ENCODE results near the gene TTYH1. TPM values are rescaled to one million over a fixed set of nuclear protein-coding genes. Genes with fewer than 3 reads are reported as not detected.
A peak's percentile ranks its signal among the peaks of the same experiment; 100 is the strongest.
"Not testable (repeated sequence)": the region's sequence is repeated elsewhere in the genome, so short reads cannot be mapped to it uniquely, and the experiment has no call there.

The TTYH1 gene
- total RNA-seq, 2 experiments from 2014 or later, result 1.1 to 1.9 TPM

DNA sequence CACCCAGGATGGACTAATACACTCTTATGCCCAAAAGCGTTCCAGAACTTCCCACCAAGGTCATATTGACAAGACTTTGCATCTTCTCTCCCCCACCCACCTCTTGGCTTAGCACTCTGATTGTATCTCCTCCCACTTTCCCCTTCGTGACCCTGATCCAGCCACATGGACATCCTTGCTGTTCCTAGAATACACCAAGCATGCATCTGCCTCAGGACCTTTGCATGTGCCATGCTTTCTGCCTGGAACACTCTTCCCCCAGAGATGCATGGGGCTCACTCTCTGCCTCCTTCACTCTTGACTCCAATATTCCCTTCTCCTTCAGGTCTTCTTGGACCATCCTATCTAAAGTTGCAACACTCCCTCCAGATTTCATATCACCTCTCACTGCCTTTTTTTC, 34.4 kb upstream of the TTYH1 start:
- POLR2A ChIA-PET, result no interaction called here
- peaks cover 34% of the 10 kb centered on the region for H3K4me1 Mint-ChIP-seq
- no peak overlapping the region for H3K27ac Mint-ChIP-seq
- ATAC-seq (ENCODE audit: low read depth) (no peak), DNase-seq (no peak)
- peaks cover 15% of the 10 kb centered on the region for H3K27me3 Mint-ChIP-seq
- no peak overlapping the region for H3K4me3 Mint-ChIP-seq
- peaks cover 10% of the 10 kb centered on the region for H3K9me3 Mint-ChIP-seq
- H3K36me3 Mint-ChIP-seq, result peaks cover 6% of the 10 kb centered on the region

- not testable (repeated sequence) for H3K36me3 Mint-ChIP-seq; DNase-seq; H3K4me3 Mint-ChIP-seq; ATAC-seq (ENCODE audit: low read depth); H3K27ac Mint-ChIP-seq
- Mint-ChIP-seq H3K9me3 (peaks cover 10% of the 10 kb centered on the region), H3K27me3 (peaks cover 17% of the 10 kb centered on the region), H3K4me1 (peaks cover 24% of the 10 kb centered on the region)
- POLR2A ChIA-PET, result interaction anchor here (0.9 kb wide), 1 partner anchor 9 kb away, joined by 6 read pairs; no protein-coding TSS in a partner anchor
Observed at GRCh38 chr19:54382041-54382440, 33.2 kb upstream of the TTYH1 start.

- no peak for ATAC-seq (ENCODE audit: low read depth)
- peaks cover 17% of the 10 kb centered on the region for H3K27me3 Mint-ChIP-seq
- POLR2A ChIA-PET, result no interaction called here
- peaks cover 6% of the 10 kb centered on the region for H3K36me3 Mint-ChIP-seq
- H3K9me3 Mint-ChIP-seq, result peaks cover 10% of the 10 kb centered on the region
- no peak for DNase-seq
- H3K4me3 Mint-ChIP-seq, result no peak overlapping the region
- no peak overlapping the region for H3K27ac Mint-ChIP-seq
- H3K4me1 Mint-ChIP-seq, result peaks cover 26% of the 10 kb centered on the region
Observed at GRCh38 chr19:54383330-54383729, 31.9 kb upstream of the TTYH1 start.

DNA sequence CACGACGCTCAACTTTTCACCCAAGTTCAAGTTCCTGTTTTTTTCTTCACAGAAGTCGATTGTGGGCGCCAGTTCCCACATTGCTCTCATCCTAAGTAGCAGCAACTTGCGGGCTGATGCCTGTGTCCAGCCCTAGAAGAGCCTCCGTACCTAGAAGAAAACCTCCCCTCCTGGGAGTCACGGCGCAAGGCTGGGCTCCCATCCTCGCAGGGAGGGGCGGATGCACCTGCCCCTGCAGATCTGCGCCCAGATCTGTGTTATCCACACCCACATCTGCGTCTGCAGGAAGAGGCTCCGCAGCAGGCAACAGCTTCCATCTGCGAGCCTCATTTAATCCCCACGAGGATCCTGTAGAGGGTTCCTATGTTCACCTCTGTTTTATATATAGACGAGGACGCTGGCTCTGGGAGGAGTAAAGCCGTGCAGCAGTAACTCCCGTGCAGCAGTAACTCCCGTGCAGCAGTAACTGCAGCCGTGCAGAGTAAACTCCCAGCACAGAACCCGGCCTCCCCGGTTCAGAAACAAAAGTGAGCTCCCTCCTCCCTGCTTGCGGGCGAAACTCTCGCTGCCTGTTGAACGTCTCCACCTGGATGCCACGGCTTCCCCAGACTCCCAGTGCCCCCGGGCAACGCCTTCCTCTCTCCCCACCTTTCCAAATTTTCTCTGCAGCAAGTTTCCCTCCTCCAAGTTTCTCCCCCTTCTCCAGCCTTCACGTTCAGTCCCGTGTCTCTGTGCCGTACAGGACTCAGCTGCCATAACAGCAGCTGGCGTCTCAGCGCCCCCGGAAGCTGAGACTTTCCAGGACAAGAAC, 27.1 kb upstream of the TTYH1 start:
- no peaks in the 10 kb centered on the region for H3K9me3 Mint-ChIP-seq
- no peaks in the 10 kb centered on the region for H3K36me3 Mint-ChIP-seq
- ATAC-seq (ENCODE audit: low read depth) (peak; percentile 73), DNase-seq (peak; percentile 64)
- H3K4me1 Mint-ChIP-seq, result peaks cover 28% of the 10 kb centered on the region
- peak overlapping the region; percentile 84 for H3K27ac Mint-ChIP-seq
- peak overlapping the region; percentile 84 for H3K4me3 Mint-ChIP-seq
- H3K27me3 Mint-ChIP-seq, result peaks cover 7% of the 10 kb centered on the region
- POLR2A ChIA-PET, result interaction anchor here (0.9 to 2.5 kb wide), 13 partner anchors 9 to 251 kb away, joined by 3 to 27 read pairs (median 6); partner anchors contain the start of genes CNOT3, LAIR1 and LENG8

- peaks cover 28% of the 10 kb centered on the region for H3K4me1 Mint-ChIP-seq
- DNase-seq, result no peak
- no peaks in the 10 kb centered on the region for H3K9me3 Mint-ChIP-seq
- ATAC-seq (ENCODE audit: low read depth), result peak; percentile 50
- POLR2A ChIA-PET, result interaction anchor here (0.6 to 2.5 kb wide), 13 partner anchors 10 to 252 kb away, joined by 3 to 27 read pairs (median 6); partner anchors contain the start of genes CNOT3, LAIR1 and LENG8
- H3K27ac Mint-ChIP-seq, result peak overlapping the region; percentile 84
- no peaks in the 10 kb centered on the region for H3K36me3 Mint-ChIP-seq
- peak overlapping the region; percentile 84 for H3K4me3 Mint-ChIP-seq
- peaks cover 7% of the 10 kb centered on the region for H3K27me3 Mint-ChIP-seq
Observed at GRCh38 chr19:54388802-54389139, 26.5 kb upstream of the TTYH1 start.

- Mint-ChIP-seq H3K4me3 (peak overlapping the region; percentile 84), H3K36me3 (no peaks in the 10 kb centered on the region), H3K27ac (peak overlapping the region; percentile 55), H3K4me1 (peaks cover 28% of the 10 kb centered on the region), H3K9me3 (no peaks in the 10 kb centered on the region), H3K27me3 (peaks cover 9% of the 10 kb centered on the region)
- ATAC-seq (ENCODE audit: low read depth) (no peak), DNase-seq (no peak)
- POLR2A ChIA-PET, result interaction anchor here (0.9 to 2.5 kb wide), 6 partner anchors 11 to 252 kb away, joined by 3 to 27 read pairs (median 9); partner anchors contain the start of genes CNOT3 and LAIR1
Observed at GRCh38 chr19:54389553-54389952, 25.7 kb upstream of the TTYH1 start.

GRCh38 chr19:54390942-54391577, 24.2 kb upstream of the TTYH1 start:
- ATAC-seq (ENCODE audit: low read depth) (no peak), DNase-seq (peak; percentile 57)
- H3K27me3 Mint-ChIP-seq, result peaks cover 5% of the 10 kb centered on the region
- H3K9me3 Mint-ChIP-seq, result no peaks in the 10 kb centered on the region
- no peaks in the 10 kb centered on the region for H3K36me3 Mint-ChIP-seq
- H3K4me3 Mint-ChIP-seq, result peak overlapping the region; percentile 49
- POLR2A ChIA-PET, result interaction anchor here (1.5 kb wide), 1 partner anchor 48 kb away, joined by 3 read pairs; no protein-coding TSS in a partner anchor
- peaks cover 25% of the 10 kb centered on the region for H3K4me1 Mint-ChIP-seq
- H3K27ac Mint-ChIP-seq, result peak overlapping the region; percentile 57

DNA sequence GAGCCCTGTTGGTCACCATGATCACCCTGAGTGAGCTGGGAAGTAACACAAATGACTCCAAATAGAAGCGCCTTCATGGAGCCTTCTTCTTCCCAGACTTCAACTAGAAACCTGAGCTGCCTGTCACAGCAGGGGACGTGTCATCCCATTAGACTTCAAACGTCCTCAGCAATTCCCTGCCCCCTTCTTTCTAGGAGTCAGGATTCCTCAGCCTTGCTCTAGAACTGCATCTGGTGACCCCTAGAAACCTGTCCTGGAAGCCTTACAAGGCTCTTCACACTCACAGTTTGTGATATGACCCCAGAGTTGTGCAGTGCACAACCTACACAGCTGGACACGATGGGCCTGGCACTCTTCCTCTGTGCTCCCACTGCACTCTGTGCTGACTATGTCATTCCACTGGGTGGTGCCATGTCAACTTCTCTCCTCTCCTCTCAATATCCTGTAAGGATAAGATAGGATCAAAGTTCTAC, 23.6 kb upstream of the TTYH1 start:
- H3K4me3 Mint-ChIP-seq, result no peak overlapping the region
- DNase-seq, result no peak
- no peak for ATAC-seq (ENCODE audit: low read depth)
- H3K27ac Mint-ChIP-seq, result no peak overlapping the region
- no peaks in the 10 kb centered on the region for H3K36me3 Mint-ChIP-seq
- H3K27me3 Mint-ChIP-seq, result peaks cover 4% of the 10 kb centered on the region
- H3K4me1 Mint-ChIP-seq, result peaks cover 25% of the 10 kb centered on the region
- H3K9me3 Mint-ChIP-seq, result no peaks in the 10 kb centered on the region
- POLR2A ChIA-PET, result interaction anchor here (1.5 kb wide), 1 partner anchor 47 kb away, joined by 3 read pairs; no protein-coding TSS in a partner anchor

GRCh38 chr19:54392105-54392504, 23.2 kb upstream of the TTYH1 start:
- Mint-ChIP-seq H3K4me1 (peaks cover 25% of the 10 kb centered on the region), H3K27ac (no peak overlapping the region), H3K36me3 (no peaks in the 10 kb centered on the region), H3K4me3 (no peak overlapping the region), H3K27me3 (peaks cover 4% of the 10 kb centered on the region), H3K9me3 (no peaks in the 10 kb centered on the region)
- DNase-seq (no peak), ATAC-seq (ENCODE audit: low read depth) (no peak)
- POLR2A ChIA-PET, result interaction anchor here (0.5 to 1.5 kb wide), 2 partner anchors 46 to 55 kb away, joined by 3 read pairs; no protein-coding TSS in a partner anchor

DNA sequence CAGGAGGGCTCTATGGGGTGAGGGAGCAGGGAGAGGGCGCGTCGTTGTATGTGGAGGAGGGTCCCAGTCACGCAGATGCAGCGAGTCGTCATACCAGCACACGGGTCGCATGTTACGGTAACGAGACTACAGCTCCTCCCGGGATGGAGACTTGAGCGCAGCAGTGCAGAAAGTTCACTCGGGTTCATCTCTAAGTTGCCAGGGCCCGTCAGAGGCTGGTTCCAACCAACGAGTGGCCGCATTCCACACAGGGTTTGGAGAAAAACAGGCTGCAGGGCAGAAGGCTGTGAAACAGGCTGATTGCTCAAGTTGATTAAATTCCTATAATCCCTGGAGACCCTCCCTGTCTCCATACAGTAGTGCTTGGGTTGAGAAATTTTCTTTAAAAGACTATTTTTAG, 21.9 kb upstream of the TTYH1 start:
- ATAC-seq (ENCODE audit: low read depth) (no peak), DNase-seq (no peak)
- Mint-ChIP-seq H3K27ac (no peak overlapping the region), H3K27me3 (peaks cover 7% of the 10 kb centered on the region), H3K9me3 (no peaks in the 10 kb centered on the region), H3K4me3 (no peak overlapping the region), H3K36me3 (no peaks in the 10 kb centered on the region), H3K4me1 (peaks cover 18% of the 10 kb centered on the region)
- POLR2A ChIA-PET, result no interaction called here

- H3K4me1 Mint-ChIP-seq, result peaks cover 3% of the 10 kb centered on the region
- H3K4me3 Mint-ChIP-seq, result no peak overlapping the region
- no peaks in the 10 kb centered on the region for H3K36me3 Mint-ChIP-seq
- peaks cover 12% of the 10 kb centered on the region for H3K27me3 Mint-ChIP-seq
- no peaks in the 10 kb centered on the region for H3K9me3 Mint-ChIP-seq
- POLR2A ChIA-PET, result no interaction called here
- ATAC-seq (ENCODE audit: low read depth), result no peak
- DNase-seq, result no peak
- H3K27ac Mint-ChIP-seq, result no peak overlapping the region
Observed at GRCh38 chr19:54395685-54396084, 19.6 kb upstream of the TTYH1 start.

DNA sequence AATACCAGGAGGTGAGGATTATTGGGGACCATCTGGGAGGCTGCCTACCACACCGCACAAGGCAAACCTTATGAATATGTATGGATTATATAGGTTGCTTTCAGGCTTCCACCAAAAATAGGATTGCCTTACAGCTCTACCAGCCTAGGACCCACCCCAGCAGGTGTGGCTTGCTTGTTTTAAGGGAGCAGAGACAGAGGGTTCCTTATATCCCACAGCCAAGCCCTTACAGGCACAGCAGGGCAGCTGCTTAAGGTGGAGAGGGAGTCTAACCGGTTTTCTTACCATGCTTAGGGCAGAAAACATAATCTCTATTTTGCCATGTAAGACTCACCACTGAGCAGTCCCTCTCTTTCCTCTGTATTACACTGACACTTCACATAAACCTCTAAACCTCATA, 16.1 kb upstream of the TTYH1 start:
- Mint-ChIP-seq H3K4me1 (no peaks in the 10 kb centered on the region), H3K36me3 (no peaks in the 10 kb centered on the region), H3K9me3 (no peaks in the 10 kb centered on the region), H3K27ac (no peak overlapping the region), H3K4me3 (no peak overlapping the region), H3K27me3 (peaks cover 10% of the 10 kb centered on the region)
- POLR2A ChIA-PET, result no interaction called here
- DNase-seq, result no peak
- ATAC-seq (ENCODE audit: low read depth), result no peak

DNA sequence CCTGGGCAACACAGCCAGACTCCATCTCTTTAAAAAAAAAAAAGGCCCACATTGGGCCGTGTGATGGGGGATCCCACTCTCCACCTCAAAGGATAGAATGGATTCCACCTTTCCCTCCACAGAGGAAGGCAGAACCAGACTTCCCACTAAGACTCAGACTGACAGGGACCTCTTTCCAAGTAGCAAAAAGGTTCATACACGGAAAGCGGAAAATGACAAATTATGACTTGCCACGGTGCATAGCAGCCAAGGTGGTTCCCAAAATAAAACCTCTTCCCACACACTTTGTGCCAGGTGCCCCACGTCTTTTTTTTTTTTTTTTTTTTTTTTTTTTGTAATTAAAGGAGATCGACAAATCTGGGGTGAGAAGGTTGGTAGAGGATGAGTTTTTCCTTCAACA, 14.4 kb upstream of the TTYH1 start:
- H3K4me1 Mint-ChIP-seq, result no peaks in the 10 kb centered on the region
- H3K4me3 Mint-ChIP-seq, result no peak overlapping the region
- H3K9me3 Mint-ChIP-seq, result no peaks in the 10 kb centered on the region
- ATAC-seq (ENCODE audit: low read depth) (no peak), DNase-seq (no peak)
- peaks cover 10% of the 10 kb centered on the region for H3K27me3 Mint-ChIP-seq
- H3K27ac Mint-ChIP-seq, result no peak overlapping the region
- POLR2A ChIA-PET, result no interaction called here
- no peaks in the 10 kb centered on the region for H3K36me3 Mint-ChIP-seq

Measured in activated naive CD8-positive, alpha-beta T cell treated with anti-CD3 and anti-CD28 coated beads, Interleukin-2, amount 10 ng/mL, durations not matched to agents 7 days and 5 days (primary cell).